Right atrium auricular region (tissue), 2 donors: Measurements from ENCODE around the gene SLIT1. TPM values are rescaled to one million over a fixed set of nuclear protein-coding genes. Genes with fewer than 3 reads are reported as not detected.
A peak's percentile ranks its signal among the peaks of the same experiment; 100 is the strongest.

Experiments used
- DNase-seq: peaks from one replicate; pipeline ENCODE4 v3.0.0-alpha.2; 2019; ENCODE audit warnings: low spot score
- H3K27ac ChIP-seq, 2 donors: fragments of 200-600 bp; sonication (generic); 1 replicate in 1 of 2; 2 replicates in 1 of 2; pipeline ENCODE4 v1.5.1; 2016 to 2019
- H3K27me3 ChIP-seq, 2 donors: fragments of 200-600 bp; sonication (generic); one replicate each; pipeline versions ENCODE4 v1.5.1 to v1.6.0; 2017 to 2019
- H3K36me3 ChIP-seq: fragments of 200-600 bp; sonication (generic); one replicate; pipeline ENCODE4 v1.5.1; 2016
- H3K4me1 ChIP-seq, 2 donors: fragments of 200-600 bp; sonication (generic); one replicate each; pipeline versions ENCODE4 v1.5.1 to v1.6.0; 2017 to 2019
- H3K4me3 ChIP-seq, 2 donors: fragments of 200-600 bp; sonication (generic); 1 replicate in 1 of 2; 2 replicates in 1 of 2; pipeline ENCODE4 v1.5.1; 2017 to 2019; ENCODE audit warnings: mild to moderate bottlenecking in 1 of 2, moderate library complexity in 1 of 2
- H3K9me3 ChIP-seq, 2 donors: fragments of 200-600 bp; sonication (generic); one replicate each; pipeline ENCODE4 v1.5.1; 2019
- CTCF ChIP-seq, 2 donors: fragments of 200-600 bp; sonication (generic); IDR thresholded peaks; one replicate each; pipeline ENCODE4 v1.5.1; 2019; ENCODE audit warnings: antibody characterized with exemption in 2 of 2
- total RNA-seq, 2 donors: library from RNA; depleted of rRNA; stranded (reverse); fragments of >200 nt; gene quantifications; one replicate each; pipeline ENCODE4 v1.1.0, GENCODE V29; 2016

The SLIT1 gene
- total RNA-seq, 2 donors from 2014 or later: not detected

GRCh38 chr10:97182288-97182990 lies 3.3 kb downstream of the SLIT1 start:
- no peak for DNase-seq
- Histone ChIP-seq H3K9me3 (no peaks in the 10 kb centered on the region), H3K4me3 (no peak overlapping the region), H3K27me3 (peaks cover 0 to 7% of the 10 kb centered on the region in 2 donors), H3K4me1 (peaks cover 0 to 12% of the 10 kb centered on the region in 2 donors), H3K27ac (no peak overlapping the region), H3K36me3 (no peaks in the 10 kb centered on the region)
- TF ChIP-seq CTCF (IDR thresholded peaks at IDR 0.05): no peak

- H3K27ac ChIP-seq: no peak overlapping the region
- H3K4me1 ChIP-seq: peaks cover 0 to 9% of the 10 kb centered on the region in 2 donors
- peaks cover 0 to 7% of the 10 kb centered on the region in 2 donors for H3K27me3 ChIP-seq
- TF ChIP-seq CTCF (IDR thresholded peaks at IDR 0.05): no peak
- no peak overlapping the region for H3K4me3 ChIP-seq
- no peaks in the 10 kb centered on the region for H3K36me3 ChIP-seq
- no peaks in the 10 kb centered on the region for H3K9me3 ChIP-seq
- DNase-seq: no peak
Observed at GRCh38 chr10:97180986-97181385, 4.8 kb downstream of the SLIT1 start.

- Histone ChIP-seq H3K4me1 (peaks cover 0 to 3% of the 10 kb centered on the region in 2 donors), H3K36me3 (no peaks in the 10 kb centered on the region), H3K27me3 (peaks cover 0 to 6% of the 10 kb centered on the region in 2 donors), H3K4me3 (no peak overlapping the region), H3K9me3 (no peaks in the 10 kb centered on the region), H3K27ac (no peak overlapping the region)
- DNase-seq: no peak
- no peak for TF ChIP-seq CTCF (IDR thresholded peaks at IDR 0.05)
Observed at GRCh38 chr10:97180363-97180755, 5.4 kb downstream of the SLIT1 start.

GRCh38 chr10:97179731-97180362 lies 5.9 kb downstream of the SLIT1 start:
- Histone ChIP-seq H3K27ac (no peak overlapping the region), H3K36me3 (no peaks in the 10 kb centered on the region), H3K4me3 (peak overlapping the region in 1 of 2 donors; percentile 11), H3K9me3 (no peaks in the 10 kb centered on the region), H3K27me3 (peaks cover 0 to under 1% of the 10 kb centered on the region in 2 donors), H3K4me1 (no peaks in the 10 kb centered on the region)
- DNase-seq: no peak
- TF ChIP-seq CTCF (IDR thresholded peaks at IDR 0.05): peak in 1 of 2 donors; percentile 47

- no peaks in the 10 kb centered on the region for H3K27me3 ChIP-seq
- DNase-seq: no peak
- H3K4me1 ChIP-seq: no peaks in the 10 kb centered on the region
- H3K27ac ChIP-seq: no peak overlapping the region
- no peaks in the 10 kb centered on the region for H3K9me3 ChIP-seq
- no peaks in the 10 kb centered on the region for H3K36me3 ChIP-seq
- H3K4me3 ChIP-seq: peak overlapping the region in 1 of 2 donors; percentile 11
- TF ChIP-seq CTCF (IDR thresholded peaks at IDR 0.05): no peak
Observed at GRCh38 chr10:97179311-97179710, 6.4 kb downstream of the SLIT1 start.
